Measurements from ENCODE around the gene OR4F15. TPM values are rescaled to one million over a fixed set of nuclear protein-coding genes. Genes with fewer than 3 reads are reported as not detected.
"Not testable (repeated sequence)": the region's sequence is repeated elsewhere in the genome, so short reads cannot be mapped to it uniquely, and the experiment has no call there.

The OR4F15 gene, protein sequence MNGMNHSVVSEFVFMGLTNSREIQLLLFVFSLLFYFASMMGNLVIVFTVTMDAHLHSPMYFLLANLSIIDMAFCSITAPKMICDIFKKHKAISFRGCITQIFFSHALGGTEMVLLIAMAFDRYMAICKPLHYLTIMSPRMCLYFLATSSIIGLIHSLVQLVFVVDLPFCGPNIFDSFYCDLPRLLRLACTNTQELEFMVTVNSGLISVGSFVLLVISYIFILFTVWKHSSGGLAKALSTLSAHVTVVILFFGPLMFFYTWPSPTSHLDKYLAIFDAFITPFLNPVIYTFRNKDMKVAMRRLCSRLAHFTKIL
- total RNA-seq = not detected
- long read RNA-seq = 0 reads

GRCh38 chr15:101811902-101812301 lies at the start of gene OR4F15:
OR4F15 (plus strand) TSS chr15:101812202; CDS start chr15:101818187, 5,985 bp downstream.
- Histone ChIP-seq H3K9me3 (no peaks in the 10 kb centered on the region), H3K36me3 (no peaks in the 10 kb centered on the region), H3K27ac (no peak within 1 kb of the TSS), H3K4me3 (no peak within 1 kb of the TSS), H3K4me1 (no peaks in the 10 kb centered on the region), H3K27me3 (ENCODE audit: low read depth) (peaks cover 8% of the 10 kb centered on the region)
- ATAC-seq (no peak), DNase-seq (no peak)
- intact Hi-C loops (cut with DNase I) = no loop called here
- no peak for TF ChIP-seq CTCF (IDR thresholded peaks at IDR 0.05)

DNA sequence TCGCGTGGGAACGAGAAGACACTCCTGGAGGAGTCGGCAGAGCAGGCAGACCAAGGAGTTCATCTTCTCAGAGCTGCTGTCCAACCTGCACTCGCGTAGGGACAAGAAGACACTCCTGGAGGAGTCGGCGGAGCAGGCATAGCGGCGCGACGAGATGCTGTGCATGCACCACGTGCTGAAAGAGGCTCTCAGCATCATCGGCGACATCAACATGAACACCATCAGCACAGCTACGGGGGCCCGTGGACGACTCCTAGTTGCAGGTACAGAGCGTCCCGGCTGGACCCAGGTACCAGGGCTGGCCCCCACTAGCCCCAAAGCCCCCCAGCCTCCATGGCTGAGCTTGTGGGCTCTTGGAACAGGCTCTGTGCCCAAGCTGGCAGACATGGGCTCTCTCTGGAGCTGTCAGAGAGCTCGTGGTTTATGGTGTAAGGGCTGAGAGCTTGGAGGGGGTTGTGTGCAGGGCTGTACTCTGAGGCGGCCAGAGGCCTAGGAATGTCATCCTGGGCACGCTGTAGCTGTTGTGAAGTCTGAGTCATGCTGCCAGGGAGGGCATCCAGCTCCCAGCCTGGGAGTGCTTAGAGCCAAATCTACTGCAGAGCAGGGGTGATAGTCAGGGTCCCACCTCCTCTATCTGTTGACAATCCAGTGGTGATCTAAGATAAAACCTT lies 47.2 kb upstream of the OR4F15 start:
- H3K9me3 ChIP-seq; H3K36me3 ChIP-seq; ATAC-seq; H3K27me3 ChIP-seq (ENCODE audit: low read depth); H3K27ac ChIP-seq; H3K4me1 ChIP-seq; intact Hi-C loops (cut with DNase I); H3K4me3 ChIP-seq: not testable (repeated sequence)
- DNase-seq = peak; percentile 35

DNA sequence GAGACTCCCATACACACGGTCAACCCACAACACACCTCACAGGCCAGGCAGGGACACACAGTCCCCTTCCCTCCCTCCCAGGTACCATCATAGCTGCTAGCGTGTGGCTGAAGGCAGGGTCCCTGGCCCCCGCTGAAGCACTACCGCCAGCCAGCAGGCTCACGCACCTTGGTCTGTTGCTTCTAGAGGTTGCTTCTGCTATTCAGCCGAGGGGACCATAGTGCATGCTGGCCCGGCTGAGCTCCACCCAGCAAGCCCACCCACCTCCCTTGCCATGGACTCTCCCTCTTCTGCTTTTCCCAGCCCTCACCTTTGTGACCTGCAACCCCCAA lies 46.7 kb upstream of the OR4F15 start:
- H3K36me3 ChIP-seq; H3K27me3 ChIP-seq (ENCODE audit: low read depth); H3K9me3 ChIP-seq; H3K4me1 ChIP-seq; ATAC-seq; intact Hi-C loops (cut with DNase I); H3K27ac ChIP-seq; H3K4me3 ChIP-seq: not testable (repeated sequence)
- peak; percentile 20 for DNase-seq

DNA sequence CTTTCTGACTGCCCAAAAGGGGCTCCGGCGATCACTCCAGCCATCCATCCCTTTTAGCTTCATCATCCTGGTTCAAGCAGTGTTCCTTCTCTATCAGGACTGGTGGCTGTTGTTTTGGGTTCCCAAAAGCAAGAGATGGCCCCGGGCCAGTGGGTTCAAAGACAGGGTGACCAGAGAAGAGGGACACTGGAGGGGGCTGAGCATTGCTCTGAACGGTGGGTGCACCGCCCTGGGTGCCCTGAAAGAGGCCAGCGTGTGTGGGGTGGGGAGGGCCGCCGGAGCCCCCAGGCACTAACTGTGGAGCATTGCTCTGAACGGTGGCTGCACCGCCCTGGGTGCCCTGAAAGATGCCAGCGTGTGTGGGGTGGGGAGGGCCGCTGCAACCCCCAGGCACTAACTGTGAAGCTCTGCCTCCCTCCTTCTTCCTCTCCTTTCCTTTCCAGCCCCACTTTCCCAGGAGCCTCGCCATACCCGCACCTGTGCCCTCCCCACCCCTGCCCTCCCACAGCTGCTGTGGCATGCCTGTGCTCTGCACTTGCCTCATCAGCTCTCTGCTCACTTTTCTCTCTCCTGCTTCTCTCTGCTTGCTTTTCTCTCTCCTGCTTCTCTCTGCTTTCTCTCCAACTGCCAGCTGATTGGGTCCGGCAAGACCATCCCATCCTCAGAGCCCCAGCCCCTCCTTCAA lies 46.1 kb upstream of the OR4F15 start:
- TF ChIP-seq CTCF (IDR thresholded peaks at IDR 0.05) = no peak
- H3K4me1 ChIP-seq = no peaks in the 10 kb centered on the region
- no peak overlapping the region for H3K27ac ChIP-seq
- no peak overlapping the region for H3K4me3 ChIP-seq
- no peaks in the 10 kb centered on the region for H3K36me3 ChIP-seq
- ATAC-seq (no peak), DNase-seq (peak; percentile 20)
- intact Hi-C loops (cut with DNase I) = no loop called here
- no peaks in the 10 kb centered on the region for H3K9me3 ChIP-seq
- H3K27me3 ChIP-seq (ENCODE audit: low read depth) = no peaks in the 10 kb centered on the region

GRCh38 chr15:101767083-101767640 lies 44.8 kb upstream of the OR4F15 start:
- H3K36me3 ChIP-seq; H3K4me3 ChIP-seq; H3K27me3 ChIP-seq (ENCODE audit: low read depth); intact Hi-C loops (cut with DNase I); H3K9me3 ChIP-seq; H3K4me1 ChIP-seq; ATAC-seq; H3K27ac ChIP-seq: not testable (repeated sequence)
- DNase-seq = peak; percentile 20

DNA sequence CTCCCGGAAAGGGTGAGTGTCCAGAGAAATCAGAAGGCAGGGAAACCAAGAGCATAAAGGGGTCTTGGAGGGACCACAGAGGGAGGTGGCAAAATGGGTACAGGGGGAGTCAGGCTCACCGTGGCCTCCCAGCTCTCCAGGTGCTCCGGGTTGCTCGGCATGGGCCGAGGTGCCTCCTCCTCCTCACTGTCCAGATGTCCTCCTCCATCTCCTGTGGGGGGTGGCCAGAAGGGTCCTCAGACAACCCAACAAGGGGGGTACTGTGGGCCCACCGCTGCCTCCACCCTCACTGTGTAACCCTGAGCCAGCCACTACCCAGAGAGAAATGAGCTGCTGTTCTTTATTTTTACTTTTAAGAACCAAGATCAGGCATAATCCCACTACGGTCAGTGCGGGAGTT lies 39.1 kb upstream of the OR4F15 start:
- Histone ChIP-seq H3K4me3 (no peak overlapping the region), H3K36me3 (no peaks in the 10 kb centered on the region), H3K9me3 (no peaks in the 10 kb centered on the region), H3K27ac (no peak overlapping the region), H3K27me3 (ENCODE audit: low read depth) (no peaks in the 10 kb centered on the region), H3K4me1 (no peaks in the 10 kb centered on the region)
- no peak for TF ChIP-seq CTCF (IDR thresholded peaks at IDR 0.05)
- ATAC-seq (no peak), DNase-seq (no peak)
- intact Hi-C loops (cut with DNase I) = no loop called here

All from lower lobe of right lung (tissue), 2 donors.